Tibial nerve (tissue), 4 donors: ENCODE data around the gene CA10. TPM values are rescaled to one million over a fixed set of nuclear protein-coding genes. Genes with fewer than 3 reads are reported as not detected.
A peak's percentile ranks its signal among the peaks of the same experiment; 100 is the strongest.

ENCODE experiments used
- DNase-seq, 2 donors: peaks; one replicate each; pipeline ENCODE4 v3.0.0-alpha.2; 2019; ENCODE audit warnings: low spot score in 2 of 2
- H3K27ac ChIP-seq, 4 donors: fragments of 200-600 bp; sonication (generic) in 3 of 4; one replicate each; pipeline ENCODE4 v1.5.1; 2017 to 2019; ENCODE audit warnings: mild to moderate bottlenecking in 1 of 4
- H3K27me3 ChIP-seq, 2 donors: fragments of 200-600 bp; sonication (generic) in 1 of 2; one replicate each; pipeline versions ENCODE4 v1.5.1 to v1.6.0; 2017 to 2019
- H3K36me3 ChIP-seq, 3 donors: fragments of 200-600 bp; sonication (generic); one replicate each; pipeline ENCODE4 v1.5.1; 2018 to 2019
- H3K4me1 ChIP-seq, 4 donors: fragments of 200-600 bp; sonication (generic) in 3 of 4; one replicate each; pipeline ENCODE4 v1.5.1; 2017 to 2019
- H3K4me3 ChIP-seq, 4 donors: fragments of 200-600 bp; sonication (generic) in 3 of 4; one replicate each; pipeline ENCODE4 v1.5.1; 2017 to 2019; ENCODE audit warnings: mild to moderate bottlenecking in 1 of 4, moderate library complexity in 1 of 4
- H3K9me3 ChIP-seq, 4 donors: fragments of 200-600 bp; sonication (generic) in 3 of 4; one replicate each; pipeline ENCODE4 v1.5.1; 2017 to 2019
- CTCF ChIP-seq, 5 experiments: fragments of 200-600 bp in 3 of 5; fragments of 450-650 bp in 2 of 5; sonication (generic) in 3 of 5; IDR thresholded peaks; one replicate each; pipeline ENCODE4 v1.5.1; 2016 to 2019; ENCODE audit warnings: antibody characterized with exemption in 5 of 5, mild to moderate bottlenecking in 3 of 5, moderate library complexity in 2 of 5
- EP300 ChIP-seq, 2 donors: sonication (generic); formaldehyde crosslinking; IDR thresholded peaks; one replicate each; pipeline ENCODE4 v1.6.1; 2017; ENCODE audit warnings: antibody characterized with exemption in 2 of 2, mild to moderate bottlenecking in 1 of 2
- POLR2A ChIP-seq, 2 donors: fragments of 450-650 bp; IDR thresholded peaks; one replicate each; pipeline ENCODE4 v1.6.1; 2017; ENCODE audit warnings: antibody characterized with exemption in 2 of 2, mild to moderate bottlenecking in 2 of 2, moderate library complexity in 2 of 2
- WGBS, 2 donors: methylation state at CpG; one replicate each; pipeline ENCODE4 v1.1.5; 2018; 5-methylcytosine and 5-hydroxymethylcytosine counted together
- total RNA-seq, 4 donors: library from RNA; depleted of rRNA; stranded (reverse); fragments of >200 nt; gene quantifications; one replicate each; pipeline ENCODE4 v1.1.0, GENCODE V29; 2016

The CA10 gene
- total RNA-seq, 4 donors from 2014 or later = not detected

- no peak overlapping the region for H3K4me3 ChIP-seq
These were observed 438.1 kb downstream of the CA10 start for GRCh38 chr17:51720439-51720838.

GRCh38 chr17:51718983-51719382, 439.5 kb downstream of the CA10 start:
- TF ChIP-seq POLR2A (IDR thresholded peaks at IDR 0.05) = no peak
- no peak for TF ChIP-seq CTCF (IDR thresholded peaks at IDR 0.05)
- TF ChIP-seq EP300 (IDR thresholded peaks at IDR 0.05) = no peak
- H3K4me1 ChIP-seq = no peaks in the 10 kb centered on the region
- H3K9me3 ChIP-seq = no peaks in the 10 kb centered on the region
- WGBS, 2 donors = 54 to 59% methylated on average over 3 of the region's 3 CpGs
- no peak overlapping the region for H3K4me3 ChIP-seq
- H3K27ac ChIP-seq = no peak overlapping the region
- H3K36me3 ChIP-seq = no peaks in the 10 kb centered on the region
- DNase-seq = no peak
- no peaks in the 10 kb centered on the region for H3K27me3 ChIP-seq

More at GRCh38 chr17:51720439-51720838, 438.1 kb downstream of the CA10 start:
- DNase-seq = no peak
- Histone ChIP-seq H3K27me3 (no peaks in the 10 kb centered on the region), H3K4me1 (no peaks in the 10 kb centered on the region), H3K36me3 (no peaks in the 10 kb centered on the region), H3K9me3 (no peaks in the 10 kb centered on the region), H3K27ac (no peak overlapping the region)
- TF ChIP-seq POLR2A (IDR thresholded peaks at IDR 0.05) = no peak
- no peak for TF ChIP-seq EP300 (IDR thresholded peaks at IDR 0.05)
- no peak for TF ChIP-seq CTCF (IDR thresholded peaks at IDR 0.05)

GRCh38 chr17:51711581-51711980, 446.9 kb downstream of the CA10 start:
- Histone ChIP-seq H3K27ac (no peak overlapping the region), H3K4me3 (no peak overlapping the region), H3K27me3 (no peaks in the 10 kb centered on the region), H3K36me3 (no peaks in the 10 kb centered on the region), H3K9me3 (no peaks in the 10 kb centered on the region), H3K4me1 (peaks cover 0 to 16% (median 0%) of the 10 kb centered on the region in 4 donors)
- TF ChIP-seq POLR2A (IDR thresholded peaks at IDR 0.05) (no peak), EP300 (IDR thresholded peaks at IDR 0.05) (no peak), CTCF (IDR thresholded peaks at IDR 0.05) (no peak)
- DNase-seq = no peak
- WGBS, 2 donors = 75 to 77% methylated on average over 7 of the region's 7 CpGs

GRCh38 chr17:51710634-51710979, 447.9 kb downstream of the CA10 start:
- Histone ChIP-seq H3K4me3 (no peak overlapping the region), H3K9me3 (no peaks in the 10 kb centered on the region), H3K27ac (peak overlapping the region in 2 of 4 donors; percentile 67 to 74), H3K27me3 (no peaks in the 10 kb centered on the region), H3K4me1 (peaks cover 0 to 16% (median 0%) of the 10 kb centered on the region in 4 donors), H3K36me3 (no peaks in the 10 kb centered on the region)
- TF ChIP-seq EP300 (IDR thresholded peaks at IDR 0.05) = peak in 1 of 2 donors; percentile 15
- TF ChIP-seq CTCF (IDR thresholded peaks at IDR 0.05) = no peak
- DNase-seq = no peak
- WGBS, 2 donors = 70 to 71% methylated on average over 3 of the region's 3 CpGs

GRCh38 chr17:51709694-51710633, 448.6 kb downstream of the CA10 start:
- Histone ChIP-seq H3K36me3 (no peaks in the 10 kb centered on the region), H3K27ac (peak overlapping the region in 2 of 4 donors; percentile 67 to 74), H3K9me3 (no peaks in the 10 kb centered on the region), H3K27me3 (no peaks in the 10 kb centered on the region), H3K4me3 (no peak overlapping the region), H3K4me1 (peaks cover 0 to 16% (median 0%) of the 10 kb centered on the region in 4 donors)
- 43 to 46% methylated on average over 7 of the region's 7 CpGs for WGBS, 2 donors
- TF ChIP-seq EP300 (IDR thresholded peaks at IDR 0.05) (peak in 1 of 2 donors; percentile 62), CTCF (IDR thresholded peaks at IDR 0.05) (no peak), POLR2A (IDR thresholded peaks at IDR 0.05) (no peak)
- DNase-seq = peak in 1 of 2 donors; percentile 19
